SK-N-SH treated with all-trans-retinoic acid at 6 μM for 48 hours (cell line): ENCODE measurements around the gene FLRT1.

Experiments
- BACH2 ChIP-seq: fragments of 250-450 bp; sonication (Bioruptor Pico); IDR thresholded peaks from 2 replicates; pipeline ENCODE4 v1.9.0; 2021; ENCODE audit warnings: mild to moderate bottlenecking, borderline replicate concordance
- CREB5 ChIP-seq: fragments of 250-450 bp; sonication (Bioruptor Pico); IDR thresholded peaks from 2 replicates; pipeline ENCODE4 v1.5.1; 2020; ENCODE audit warnings: low read depth, mild to moderate bottlenecking, moderate library complexity
- CSRNP3 ChIP-seq: fragments of 250-450 bp; sonication (Bioruptor Pico); IDR thresholded peaks from 2 replicates; pipeline ENCODE4 v1.5.1; 2021; ENCODE audit warnings: mild to moderate bottlenecking, moderate library complexity
- ESRRG ChIP-seq: fragments of 250-450 bp; sonication (Bioruptor Pico); IDR thresholded peaks from 2 replicates; pipeline ENCODE4 v1.6.1; 2021; ENCODE audit warnings: mild to moderate bottlenecking
- GLIS3 ChIP-seq: fragments of 250-450 bp; sonication (Bioruptor Pico); IDR thresholded peaks from 2 replicates; pipeline ENCODE4 v1.5.0; 2020; ENCODE audit warnings: mild to moderate bottlenecking, moderate library complexity
- ISL1 ChIP-seq: fragments of 250-450 bp; sonication (Bioruptor Pico); IDR thresholded peaks from 2 replicates; pipeline ENCODE4 v2.1.2; 2022; ENCODE audit warnings: mild to moderate bottlenecking, moderate library complexity
- PATZ1 ChIP-seq: fragments of 250-450 bp; sonication (Bioruptor Pico); IDR thresholded peaks from 2 replicates; pipeline ENCODE4 v1.8.0; 2020; ENCODE audit warnings: mild to moderate bottlenecking, moderate library complexity, borderline replicate concordance
- POU6F1 ChIP-seq: fragments of 250-450 bp; sonication (Bioruptor Pico); IDR thresholded peaks from 2 replicates; pipeline ENCODE4 v1.8.0; 2021; ENCODE audit warnings: low read depth, mild to moderate bottlenecking, moderate library complexity, borderline replicate concordance
- TSHZ2 ChIP-seq: fragments of 250-450 bp; sonication (Bioruptor Pico); IDR thresholded peaks from 2 replicates; pipeline ENCODE4 v1.5.0; 2020; ENCODE audit warnings: mild to moderate bottlenecking, moderate library complexity
- ZFP30 ChIP-seq: fragments of 450-650 bp; formaldehyde crosslinking; IDR thresholded peaks from 2 replicates; pipeline ENCODE4 v1.5.0; 2022; ENCODE audit warnings: mild to moderate bottlenecking, moderate library complexity
- ZNF565 ChIP-seq: fragments of 450-650 bp; formaldehyde crosslinking; conservative IDR thresholded peaks from 2 replicates; pipeline ENCODE4 v1.5.0; 2020; ENCODE audit warnings: low read depth, mild to moderate bottlenecking, moderate library complexity

GRCh38 chr11:64020976-64021756 is 14.6 kb upstream of the FLRT1 start:
- no peak for TF ChIP-seq BACH2 (CRISPR knock-in tag)
- TF ChIP-seq PATZ1 (CRISPR knock-in tag), result no peak
- TF ChIP-seq GLIS3 (CRISPR knock-in tag), result no peak
- TF ChIP-seq ZFP30 (CRISPR knock-in tag), result no peak
- TF ChIP-seq CSRNP3, result no peak
- TF ChIP-seq CREB5 (CRISPR knock-in tag), result no peak
- no peak for TF ChIP-seq ISL1 (CRISPR knock-in tag)
- TF ChIP-seq TSHZ2 (CRISPR knock-in tag), result no peak
- TF ChIP-seq ZNF565 (CRISPR knock-in tag), result no peak
- TF ChIP-seq ESRRG (CRISPR knock-in tag), result no peak
- no peak for TF ChIP-seq POU6F1 (CRISPR knock-in tag)
